Measurements from ENCODE around the gene SNX9. TPM values are rescaled to one million over a fixed set of nuclear protein-coding genes. Genes with fewer than 3 reads are reported as not detected.

The SNX9 gene
- total and polyA plus RNA-seq, 2 of the 8 experiments (the other 6 are each of a cell fraction or from before 2014, with no cell fraction given): 11.8 to 23.2 TPM

GRCh38 chr6:157798851-157799250 is 24.2 kb upstream of the SNX9 start:
- Histone ChIP-seq H3K79me2 (ENCODE audit: control insufficient read depth in 1 of 2, insufficient read depth in 2 of 2, low read length in 2 of 2) (no peaks in the 10 kb centered on the region), H3K36me3 (ENCODE audit: control insufficient read depth in 2 of 4, insufficient read depth in 4 of 4, low read length in 3 of 4) (no peaks in the 10 kb centered on the region), H4K91ac (replicated peaks; ENCODE audit: insufficient read length, low read length) (no peak overlapping the region), H3K23ac (ENCODE audit: insufficient read length) (no peak overlapping the region), H2BK20ac (ENCODE audit: low read length) (no peak overlapping the region), H2BK120ac (replicated peaks; ENCODE audit: low read depth, low read length) (no peak overlapping the region), H3K9ac (replicated peaks in 1 of 4; ENCODE audit: extremely low read depth in 1 of 4, low read depth in 3 of 4, low read length in 3 of 4) (no peak overlapping the region), H3K4me1 (replicated peaks in 1 of 4; ENCODE audit: control insufficient read depth in 3 of 4, insufficient read depth in 4 of 4, low read length in 3 of 4) (no peaks in the 10 kb centered on the region), H3K4ac (replicated peaks; ENCODE audit: insufficient read length, low read depth, low read length) (no peak overlapping the region), H2BK15ac (ENCODE audit: low read length) (no peak overlapping the region), H2BK12ac (ENCODE audit: low read depth, low read length) (no peak overlapping the region), H3K14ac (ENCODE audit: insufficient read length) (no peak overlapping the region), H2AK5ac (ENCODE audit: low read depth, low read length) (no peak overlapping the region), H3K56ac (replicated peaks; ENCODE audit: insufficient read length, low read depth, low read length) (no peak overlapping the region), H3K79me1 (ENCODE audit: low read depth, low read length) (no peaks in the 10 kb centered on the region), H2BK5ac (ENCODE audit: low read depth, low read length) (no peak overlapping the region), H2AFZ (ENCODE audit: low read length) (no peak overlapping the region; the same call in 1 of the 2 replicates), H3K4me3 (ENCODE audit: extremely low read depth in 1 of 4, insufficient read depth in 2 of 4, low read depth in 3 of 4, low read length in 4 of 4) (no peak overlapping the region), H3K27ac (ENCODE audit: low read depth, low read length) (no peak overlapping the region), H4K20me1 (replicated peaks in 1 of 2; ENCODE audit: control insufficient read depth in 1 of 2, insufficient read depth in 2 of 2, low read length in 2 of 2) (no peaks in the 10 kb centered on the region), H3K4me2 (ENCODE audit: insufficient read depth in 1 of 2, low read depth in 2 of 2, low read length in 2 of 2) (no peak overlapping the region), H4K5ac (ENCODE audit: insufficient read length, low read depth, low read length) (no peak overlapping the region), H4K8ac (ENCODE audit: extremely low read depth, insufficient read depth, low read length) (no peak overlapping the region), H3K23me2 (ENCODE audit: low read depth, low read length) (no peaks in the 10 kb centered on the region), H3K27me3 (replicated peaks in 1 of 4; ENCODE audit: control insufficient read depth in 3 of 4, extremely low read depth in 1 of 4, insufficient read depth in 3 of 4, low read length in 3 of 4) (no peaks in the 10 kb centered on the region), H3K9me3 (ENCODE audit: insufficient read depth in 2 of 2, low read depth in 1 of 2, low read length in 1 of 2) (no peaks in the 10 kb centered on the region), H3K18ac (ENCODE audit: extremely low read depth, low read length) (no peak overlapping the region)
- TF ChIP-seq KDM5A (IDR thresholded peaks at IDR 0.05; ENCODE audit: low read length) (no peak), RFX5 (IDR thresholded peaks at IDR 0.05; ENCODE audit: borderline replicate concordance, low read depth, low read length) (no peak), BACH1 (IDR thresholded peaks at IDR 0.05; ENCODE audit: low read length) (no peak), EGR1 (IDR thresholded peaks at IDR 0.05; ENCODE audit: borderline replicate concordance, low read depth, low read length) (no peak), RNF2 (IDR thresholded peaks at IDR 0.05; ENCODE audit: borderline replicate concordance, low read depth, low read length, missing control alignments, poor library complexity, severe bottlenecking) (no peak), EZH2 (IDR thresholded peaks at IDR 0.05; ENCODE audit: low read depth, low read length, severe bottlenecking) (no peak), JUND (IDR thresholded peaks at IDR 0.05; ENCODE audit: low read length) (no peak), NRF1 (IDR thresholded peaks at IDR 0.05; ENCODE audit: low read depth, low read length) (no peak), CBX8 (IDR thresholded peaks at IDR 0.05; ENCODE audit: borderline replicate concordance, low read depth, low read length) (no peak)
- FAIRE-seq: no peak
- no peak for DNase-seq (ENCODE audit: low read depth in 1 of 2, low spot score in 2 of 2)
- 90% methylated on average over 6 of the region's 6 CpGs; no CpG with 5 or more reads in 1 of the 2 experiments for WGBS, 2 experiments (ENCODE audit: extremely low coverage in 1 of 2, insufficient coverage in 1 of 2, insufficient read length in 1 of 2, insufficient replicate concordance in 2 of 2, low coverage in 1 of 2, low lambda C conversion rate in 2 of 2, missing lambda C conversion rate in 1 of 2)
- ChIA-PET CTCF (ENCODE audit: partially characterized antibody) (no interaction called here), POLR2A (ENCODE audit: partially characterized antibody) (no interaction called here)

All from H1 (cell line).